Activated CD4-positive, alpha-beta T cell treated with anti-CD3 and anti-CD28 coated beads, Interleukin-2, amount 50 U/mL, for 24 hours (primary cell): ENCODE data around the gene CPM.
"Not testable (repeated sequence)": the region's sequence is repeated elsewhere in the genome, so short reads cannot be mapped to it uniquely, and the experiment has no call there.

Experiments used
- DNase-seq, 2 donors: peaks; one replicate each; pipeline ENCODE4 v3.0.0-alpha.2; 2020; ENCODE audit warnings: low read depth in 1 of 2, low spot score in 1 of 2

Gene CPM

GRCh38 chr12:68854554-68854953 is 78.4 kb downstream of the CPM start:
- no peak for DNase-seq

DNA sequence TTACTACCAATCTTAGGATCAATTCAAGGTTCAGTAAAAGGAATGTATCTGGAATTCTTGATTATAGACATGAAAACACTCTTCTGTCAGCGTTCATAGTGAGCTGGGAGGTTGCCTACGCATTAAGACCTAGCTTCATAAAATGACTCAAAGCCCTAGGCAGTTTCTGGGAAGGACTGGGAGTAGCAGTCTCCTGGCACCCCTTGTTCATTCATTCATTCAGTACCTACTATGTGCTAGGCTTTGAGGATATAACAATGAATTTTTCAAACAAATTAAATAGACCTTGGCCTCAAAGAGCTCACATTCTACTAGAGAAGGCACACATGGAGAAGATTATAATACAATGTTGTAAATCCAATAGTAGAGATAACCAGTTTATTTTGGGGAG is 78.9 kb downstream of the CPM start:
- no peak for DNase-seq

- no peak for DNase-seq
These were observed 79.4 kb downstream of the CPM start for GRCh38 chr12:68853396-68854077.

- DNase-seq: no peak
These were observed 81.2 kb downstream of the CPM start for GRCh38 chr12:68851592-68852306.

GRCh38 chr12:68850390-68850789 is 82.6 kb downstream of the CPM start:
- DNase-seq: no peak

DNA sequence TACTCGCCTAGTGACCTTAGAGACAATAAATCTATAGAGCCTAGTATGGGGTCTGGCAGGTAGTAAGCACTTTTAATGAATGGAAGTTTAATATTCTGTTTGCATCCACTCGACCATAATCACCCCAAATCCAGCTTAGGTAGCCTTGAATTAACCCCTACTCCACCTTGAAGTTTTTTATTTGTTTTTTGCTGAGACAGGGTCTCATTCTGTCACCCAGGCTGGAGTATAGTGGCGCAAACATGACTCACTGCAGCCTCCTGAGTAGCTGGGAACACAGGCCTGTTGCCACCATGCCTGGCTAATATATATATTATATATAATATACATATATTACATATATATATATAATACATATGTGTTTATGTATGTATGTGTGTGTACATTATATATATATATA is 86.2 kb downstream of the CPM start:
- DNase-seq: no peak

- DNase-seq: no peak
These were observed 87.9 kb downstream of the CPM start for GRCh38 chr12:68844788-68845695.

DNA sequence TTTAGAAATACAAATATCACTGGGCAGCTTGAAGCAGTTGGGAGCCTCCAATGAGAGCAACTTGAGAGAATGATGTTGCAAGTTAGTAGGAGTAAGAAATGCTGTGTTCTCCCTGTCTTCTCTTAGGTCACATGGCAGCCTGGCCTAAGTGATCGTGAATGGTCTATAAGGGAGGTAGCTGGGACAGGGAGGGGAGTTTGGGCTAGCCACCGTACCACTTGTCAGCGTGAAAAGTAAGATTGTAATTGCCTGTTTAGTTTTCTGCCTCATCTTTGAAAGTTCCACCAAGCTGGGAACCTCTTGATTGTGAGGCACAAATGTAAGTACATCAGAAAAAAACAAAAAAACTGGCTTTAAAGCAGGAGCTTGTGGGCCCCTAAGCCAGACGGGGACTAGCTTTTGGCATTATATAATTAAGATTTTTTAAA is 88.6 kb downstream of the CPM start:
- DNase-seq: no peak

GRCh38 chr12:68842784-68843567 is 90.0 kb downstream of the CPM start:
- no peak for DNase-seq

DNA sequence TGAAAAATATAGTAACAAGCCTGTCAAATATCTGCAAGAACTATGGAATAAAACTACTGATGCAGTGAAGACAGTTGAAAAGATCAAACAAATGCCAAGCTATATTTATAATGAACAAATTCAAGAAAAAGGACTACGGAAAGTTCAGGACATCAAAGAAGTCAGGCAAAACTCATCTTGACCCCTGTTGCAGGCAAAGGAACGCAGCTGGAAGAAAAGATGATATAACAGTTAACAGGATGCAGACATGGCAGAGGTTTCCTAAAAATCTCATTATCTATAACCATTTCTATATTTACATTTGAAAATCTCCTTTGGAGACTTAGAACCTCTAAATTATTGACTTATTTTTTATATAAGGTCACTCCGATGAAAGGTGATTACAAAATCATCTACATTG is 90.8 kb downstream of the CPM start:
- no peak for DNase-seq

DNA sequence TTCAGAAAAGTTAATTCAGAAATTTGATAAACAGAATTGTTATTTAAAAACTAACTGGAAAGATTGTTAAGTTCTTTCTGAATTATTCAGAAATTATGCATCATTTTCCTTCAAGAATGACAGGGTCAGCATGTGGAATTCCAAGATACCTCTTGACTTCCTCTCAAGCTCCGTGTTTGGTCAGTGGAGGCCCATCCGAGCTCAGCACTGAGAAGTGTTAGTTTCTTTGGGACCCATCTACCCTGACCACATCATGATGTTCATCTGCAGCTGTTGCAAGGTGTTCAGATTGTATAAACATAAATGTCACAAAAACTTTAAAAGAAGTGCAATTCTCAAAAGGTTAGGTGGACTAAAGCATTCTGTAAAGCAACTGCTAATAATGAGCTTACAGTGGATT is 91.3 kb downstream of the CPM start:
- DNase-seq: no peak

GRCh38 chr12:68841175-68841574 is 91.8 kb downstream of the CPM start:
- DNase-seq: not testable (repeated sequence)

DNA sequence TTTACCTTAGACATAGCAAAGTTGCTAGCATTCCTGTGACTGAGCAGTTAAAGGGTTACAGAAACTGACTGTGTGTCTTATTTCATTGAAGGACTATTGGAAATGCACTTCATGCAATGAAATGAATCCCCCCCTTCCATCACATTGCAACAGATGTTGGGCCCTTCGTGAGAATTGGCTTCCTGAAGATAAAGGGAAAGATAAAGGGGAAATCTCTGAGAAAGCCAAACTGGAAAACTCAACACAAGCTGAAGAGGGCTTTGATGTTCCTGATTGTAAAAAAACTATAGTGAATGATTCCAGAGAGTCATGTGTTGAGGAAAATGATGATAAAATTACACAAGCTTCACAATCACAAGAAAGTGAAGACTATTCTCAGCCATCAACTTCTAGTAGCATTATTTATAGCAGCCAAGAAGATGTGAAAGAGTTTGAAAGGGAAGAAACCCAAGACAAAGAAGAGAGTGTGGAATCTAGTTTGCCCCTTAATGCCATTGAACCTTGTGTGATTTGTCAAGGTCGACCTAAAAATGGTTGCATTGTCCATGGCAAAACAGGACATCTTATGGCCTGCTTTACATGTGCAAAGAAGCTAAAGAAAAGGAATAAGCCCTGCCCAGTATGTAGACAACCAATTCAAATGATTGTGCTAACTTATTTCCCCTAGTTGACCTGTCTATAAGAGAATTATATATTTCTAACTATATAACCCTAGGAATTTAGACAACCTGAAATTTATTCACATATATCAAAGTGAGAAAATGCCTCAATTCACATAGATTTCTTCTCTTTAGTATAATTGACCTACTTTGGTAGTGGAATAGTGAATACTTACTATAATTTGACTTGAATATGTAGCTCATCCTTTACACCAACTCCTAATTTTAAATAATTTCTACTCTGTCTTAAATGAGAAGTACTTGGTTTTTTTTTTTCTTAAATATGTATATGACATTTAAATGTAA is 93.5 kb downstream of the CPM start:
- no peak for DNase-seq

DNA sequence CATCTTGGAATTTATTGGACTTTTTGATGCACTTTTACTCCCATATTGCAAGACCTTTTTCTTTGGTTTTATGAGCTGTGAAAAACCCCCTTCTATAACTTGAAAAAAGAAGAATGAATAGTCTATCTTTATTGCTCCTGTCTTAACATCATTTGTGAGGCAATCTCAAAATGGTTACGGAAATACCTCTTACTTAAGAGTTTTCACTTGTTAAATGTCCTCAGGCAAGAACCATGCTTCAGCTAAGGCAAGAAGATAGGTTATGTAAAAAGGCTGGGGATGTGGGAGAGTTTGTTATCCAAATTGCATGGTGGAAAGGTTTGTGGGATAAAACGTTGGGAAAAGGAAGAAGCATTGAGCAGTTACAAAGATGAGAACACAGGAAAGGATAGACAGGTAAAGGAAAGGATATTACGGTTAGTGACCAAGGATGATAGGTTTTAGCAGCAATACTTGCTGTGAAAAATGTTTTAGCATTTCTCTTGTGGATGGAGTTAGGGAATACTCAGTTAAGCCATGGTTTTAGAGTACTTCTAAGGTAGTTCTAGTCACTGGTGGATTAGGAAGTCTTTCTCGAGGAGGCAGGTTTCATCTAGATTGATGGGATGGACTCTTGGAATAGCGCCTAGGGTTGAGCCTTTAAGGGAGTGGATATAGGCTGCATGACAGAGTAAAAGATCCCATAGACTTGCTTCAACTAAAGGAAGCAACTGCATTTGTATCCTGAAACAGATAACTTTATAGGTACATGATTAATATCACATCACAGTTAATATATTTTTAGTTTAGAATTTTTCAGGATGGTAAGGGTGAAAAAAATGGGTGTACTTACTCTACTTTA is 94.7 kb downstream of the CPM start:
- no peak for DNase-seq

- no peak for DNase-seq
These were observed 95.8 kb downstream of the CPM start for GRCh38 chr12:68837215-68837614.

DNA sequence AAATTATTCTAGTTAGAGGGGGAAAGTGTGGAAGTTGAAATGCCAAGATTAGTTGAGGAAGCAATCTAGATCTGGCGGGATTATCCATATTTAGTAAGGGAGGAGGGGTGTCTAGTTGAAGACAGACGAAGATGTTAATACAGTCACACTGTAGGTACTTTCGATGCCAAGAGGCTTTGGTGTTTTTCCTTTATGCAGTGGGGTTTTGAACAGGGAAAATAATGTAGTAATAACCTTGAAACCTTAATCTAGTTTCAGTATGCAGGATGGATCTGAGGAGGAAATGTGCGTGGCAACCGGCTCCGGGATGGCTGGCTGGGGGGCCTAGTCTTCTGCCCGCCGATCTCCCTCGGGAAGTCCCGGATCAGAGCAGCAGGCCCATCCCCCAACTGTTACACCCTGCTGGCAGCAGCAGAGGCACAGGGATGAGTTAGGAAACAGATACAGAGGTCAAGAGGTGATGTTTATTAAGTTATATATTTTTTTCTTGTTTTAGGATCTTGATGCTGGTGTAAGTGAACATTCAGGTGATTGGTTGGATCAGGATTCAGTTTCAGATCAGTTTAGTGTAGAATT is 97.5 kb downstream of the CPM start:
- DNase-seq: no peak

DNA sequence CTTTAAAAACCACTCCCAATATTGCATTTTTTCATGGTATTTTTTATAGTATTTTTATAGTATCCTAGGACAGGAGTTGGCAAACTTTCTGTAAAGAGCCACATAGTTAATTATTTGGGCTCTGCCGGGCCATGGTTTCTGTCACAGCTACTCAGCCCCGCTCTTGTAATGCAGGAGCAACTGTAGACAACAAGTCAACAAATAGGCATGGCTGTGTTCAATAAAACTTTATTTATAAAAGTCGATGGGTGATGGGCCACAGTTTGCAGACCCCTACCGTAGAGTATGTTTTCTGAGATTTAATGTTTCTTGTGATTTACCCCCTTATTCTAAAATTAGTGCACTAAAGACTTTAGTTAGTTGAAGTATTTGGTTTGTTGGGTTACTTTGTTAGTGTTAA is 99.5 kb downstream of the CPM start:
- no peak for DNase-seq

- DNase-seq: no peak
These were observed 100.5 kb downstream of the CPM start for GRCh38 chr12:68832504-68832867.
